NCI-H460 (cell line): ENCODE measurements around the gene HYI. TPM values are rescaled to one million over a fixed set of nuclear protein-coding genes. Genes with fewer than 3 reads are reported as not detected.

ENCODE experiments used
- DNase-seq: peaks from one replicate; pipeline ENCODE4 v3.0.0-alpha.2; 2016; ENCODE audit warnings: low read depth; ENCODE audit errors: extremely low read depth
- total RNA-seq: library from RNA; depleted of rRNA; stranded (reverse); fragments of >200 nt; shearing (Covaris generic); gene quantifications from 2 replicates; pipeline ENCODE4 v1.2.3, GENCODE V29; 2014

The HYI gene
- total RNA-seq, 1 experiment from 2014 or later, result 15.1 TPM

DNA sequence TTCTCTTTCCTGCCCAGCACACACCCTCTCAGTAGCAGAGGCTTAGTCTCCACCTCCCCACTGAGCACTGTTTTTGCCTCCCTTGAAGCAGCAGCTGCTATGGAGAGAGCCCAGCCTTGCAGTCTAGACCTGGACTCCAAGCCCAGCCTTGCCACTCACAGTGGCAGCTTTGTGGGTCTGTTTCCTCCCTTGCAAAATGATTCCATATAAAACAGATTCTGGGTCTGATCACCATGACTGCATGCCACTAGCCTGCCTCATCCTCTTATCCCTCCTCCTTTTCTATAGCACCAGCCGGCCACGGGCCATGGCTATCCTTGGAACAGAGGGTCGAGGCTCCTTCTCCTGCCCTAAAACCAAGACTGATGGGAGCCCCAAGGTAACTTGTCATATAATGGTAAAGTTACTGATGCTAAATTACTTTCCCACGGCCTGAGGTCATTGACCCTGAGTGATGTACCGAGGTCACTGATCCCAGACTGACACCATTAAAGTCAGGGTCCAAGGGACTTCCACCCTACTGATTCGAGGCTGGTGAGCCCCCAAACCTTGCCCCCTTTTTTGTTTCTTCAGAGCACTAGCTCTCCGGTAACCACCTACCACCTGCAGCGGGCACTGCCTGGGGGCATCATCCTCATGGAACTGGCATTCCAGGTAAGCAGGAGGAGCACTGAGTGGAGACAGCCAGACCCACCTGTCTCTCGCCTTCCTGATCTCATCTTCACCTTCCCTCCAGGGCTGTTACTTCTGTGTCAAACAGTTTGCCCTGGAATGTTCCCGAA, 7.9 kb downstream of the HYI start:
- no peak for DNase-seq

DNA sequence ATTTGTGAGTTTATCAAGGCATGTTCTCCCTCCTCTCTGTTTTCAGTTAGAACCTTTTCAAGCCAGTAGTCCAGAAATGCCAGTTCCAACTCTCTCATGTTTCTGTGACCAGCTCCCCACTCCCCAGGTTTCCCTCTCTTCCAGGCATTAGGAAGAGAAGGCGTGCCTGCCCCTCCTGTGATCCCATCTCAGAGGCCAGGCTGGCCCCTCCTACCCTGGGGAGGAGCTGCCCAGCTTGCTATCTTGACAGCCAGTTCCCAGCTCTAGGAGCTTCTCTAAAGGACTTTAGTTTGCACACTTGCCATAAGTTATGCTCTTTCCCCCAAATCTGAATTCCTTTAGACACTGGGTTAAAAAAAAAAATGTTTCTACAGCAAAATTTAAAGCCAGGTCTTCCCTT, 8.9 kb downstream of the HYI start:
- no peak for DNase-seq

DNA sequence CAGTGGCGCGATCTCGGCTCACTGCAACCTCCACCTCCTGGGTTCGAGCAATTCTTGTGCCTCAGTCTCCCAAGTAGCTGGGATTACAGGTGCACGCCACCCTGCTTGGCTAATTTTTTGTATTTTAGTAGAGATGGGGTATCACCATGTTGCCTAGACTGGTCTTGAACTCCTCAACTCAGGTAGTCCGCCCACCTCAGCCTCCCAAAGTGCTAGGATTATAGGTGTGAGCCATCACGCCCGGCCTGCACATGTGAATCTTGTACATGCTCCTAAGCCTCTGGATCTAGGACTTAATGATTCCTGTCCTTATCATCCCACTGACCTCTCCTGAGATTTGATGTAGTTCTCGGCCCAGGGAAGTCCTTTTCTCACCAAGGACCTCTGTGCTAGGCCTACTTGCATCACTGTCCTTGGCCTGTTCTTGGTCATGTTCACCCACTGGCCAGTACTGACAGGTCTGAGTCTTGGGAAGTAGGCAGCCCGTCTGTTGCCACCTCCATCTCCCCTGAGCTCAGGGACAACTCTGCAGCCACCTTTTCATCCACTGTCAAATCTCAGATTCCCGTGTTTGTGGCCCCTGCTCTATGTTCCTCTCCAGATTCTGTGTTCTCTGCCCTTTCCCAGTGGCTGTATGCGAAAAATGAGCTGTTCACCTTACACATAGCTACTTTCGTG, 9.4 kb downstream of the HYI start:
- DNase-seq, result no peak

DNA sequence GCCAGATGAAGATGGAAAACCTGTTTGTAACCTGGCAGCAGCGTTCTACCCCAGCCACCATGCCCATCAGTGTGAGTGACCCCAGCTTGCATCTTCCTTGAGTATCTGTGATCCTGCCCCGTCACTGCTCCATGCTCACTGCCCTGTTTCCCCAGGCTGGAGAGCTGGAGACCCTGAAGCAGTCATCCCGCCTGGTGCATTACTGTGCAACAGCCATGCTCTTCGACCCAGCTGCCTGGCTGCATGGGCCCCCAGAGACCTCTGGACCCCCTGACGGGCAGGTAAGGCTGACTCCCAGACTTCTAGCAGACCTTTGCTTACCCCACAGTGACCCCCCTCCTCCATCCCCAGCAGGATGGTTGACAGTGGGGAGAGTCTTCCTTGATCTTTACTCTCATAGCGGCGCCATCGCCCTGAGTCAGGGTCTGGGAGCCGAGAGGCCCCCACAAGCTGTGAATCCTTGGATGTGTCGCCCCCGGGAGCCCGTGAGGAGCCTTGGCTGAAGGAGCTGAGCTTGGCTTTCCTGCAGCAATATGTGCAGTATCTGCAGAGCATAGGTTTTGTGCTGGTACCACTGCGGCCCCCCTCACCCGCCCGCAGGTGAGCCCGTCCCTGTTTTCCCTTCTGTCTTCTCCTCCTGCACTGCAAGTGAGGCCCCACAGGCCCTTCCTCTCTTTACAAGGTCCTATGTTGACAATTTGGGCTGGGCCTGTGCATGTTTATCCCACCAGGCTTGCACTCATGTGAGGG, 10.4 kb downstream of the HYI start:
- DNase-seq, result no peak

DNA sequence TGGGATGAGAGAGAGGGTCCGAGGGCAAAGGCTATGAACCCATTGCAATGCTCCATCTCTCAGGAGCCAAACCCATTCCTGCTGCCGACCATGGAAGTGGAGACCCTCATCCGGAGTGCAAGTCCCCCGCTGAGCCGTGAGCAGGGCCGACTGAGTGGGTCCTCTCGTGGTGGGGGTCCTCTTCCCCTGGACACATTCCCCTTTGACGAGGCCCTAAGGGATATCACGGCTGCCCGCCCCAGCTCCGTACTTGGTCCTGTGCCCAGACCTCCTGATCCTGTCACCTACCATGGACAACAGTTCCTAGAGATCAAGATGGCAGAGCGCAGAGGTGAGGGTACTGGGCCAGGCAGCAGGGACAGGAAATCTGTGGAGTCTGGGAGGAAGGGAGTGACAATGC, 11.0 kb downstream of the HYI start:
- DNase-seq, result no peak

DNA sequence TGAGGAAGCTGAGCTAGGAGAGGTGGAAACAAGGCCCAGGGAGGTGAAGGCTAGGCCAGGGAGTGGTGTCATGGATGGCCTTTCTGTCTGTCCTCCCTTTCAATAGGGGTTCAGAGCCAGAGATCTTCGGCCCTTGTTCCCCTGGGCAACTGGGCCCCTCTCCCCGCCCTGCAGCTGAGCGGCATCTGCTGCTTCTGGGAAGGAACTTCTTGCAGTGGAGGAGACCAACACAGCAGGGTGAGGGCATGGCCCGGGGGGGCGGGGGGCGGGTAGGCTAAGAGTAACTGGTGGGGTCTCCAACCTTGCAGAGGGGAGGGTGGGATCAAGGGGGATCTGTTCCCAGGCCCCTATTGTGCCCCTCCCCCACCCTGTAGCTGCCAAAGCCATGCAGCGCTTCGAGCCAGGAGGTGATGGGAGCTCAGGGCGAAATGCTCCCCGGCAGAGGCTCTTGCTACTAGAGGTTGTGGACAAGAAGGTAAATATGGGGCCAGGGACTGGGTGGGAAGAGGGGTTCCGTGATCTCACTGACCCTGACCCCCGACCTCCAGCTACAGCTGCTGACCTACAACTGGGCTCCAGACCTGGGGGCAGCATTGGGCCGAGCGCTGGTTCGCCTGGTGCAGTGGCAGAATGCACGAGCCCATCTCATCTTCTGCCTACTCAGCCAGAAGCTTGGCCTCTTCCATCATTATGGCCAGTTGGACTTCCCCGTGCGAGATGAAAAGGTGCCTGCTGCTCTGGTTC, 11.7 kb downstream of the HYI start:
- DNase-seq, result no peak

DNA sequence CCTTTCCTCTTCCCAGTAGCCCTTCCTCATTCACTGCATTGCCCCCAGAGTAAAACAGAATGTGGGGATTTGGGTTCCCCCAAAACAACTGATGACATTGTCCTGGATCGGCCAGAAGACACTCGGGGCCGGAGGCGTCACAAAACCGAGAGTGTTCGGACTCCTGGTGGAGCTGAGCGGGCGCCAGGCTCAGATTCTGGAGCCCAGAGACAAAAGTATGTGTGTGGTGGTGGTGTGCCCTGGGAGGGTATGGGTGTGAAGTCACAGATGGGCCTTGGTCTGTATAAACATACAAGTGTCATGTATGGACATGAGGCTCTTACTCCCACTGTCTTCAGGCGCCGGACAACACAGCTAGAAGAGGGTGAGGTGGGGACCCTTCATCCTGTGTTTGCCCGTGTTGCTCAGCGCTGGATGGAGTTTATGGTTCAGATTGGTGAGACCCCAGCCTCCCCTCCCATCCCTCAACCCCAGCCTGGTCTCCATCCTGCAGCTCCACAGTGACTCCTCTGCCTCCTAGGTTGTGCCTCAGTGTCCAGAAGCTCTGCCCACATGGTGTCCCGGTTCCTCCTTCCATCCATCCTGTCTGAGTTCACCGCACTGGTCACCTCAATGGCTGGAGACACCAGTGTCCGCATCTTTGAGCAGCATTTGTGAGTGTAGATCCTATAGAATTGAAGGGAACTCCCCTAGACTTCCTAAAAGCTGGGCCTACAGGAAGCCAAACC, 12.4 kb downstream of the HYI start:
- DNase-seq, result no peak

DNA sequence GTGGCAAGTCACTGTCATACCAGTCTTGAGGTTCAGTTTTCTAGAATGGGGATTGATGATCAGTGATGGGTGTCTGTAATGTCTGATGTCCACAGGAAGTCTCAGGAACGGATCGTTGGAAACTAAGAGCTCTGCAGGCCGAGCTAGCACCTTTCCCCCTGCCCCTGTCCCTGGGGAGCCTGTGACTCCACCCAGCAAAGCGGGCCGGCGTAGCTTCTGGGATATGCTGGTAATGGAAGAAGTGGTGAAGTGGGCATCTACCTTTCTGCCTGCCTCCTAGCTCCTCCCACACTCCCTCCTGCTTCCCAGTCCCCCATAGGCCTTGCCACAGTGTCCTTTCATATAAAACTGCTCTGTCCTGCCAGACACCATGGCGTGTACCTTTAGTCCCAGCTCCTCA, 13.4 kb downstream of the HYI start:
- no peak for DNase-seq

DNA sequence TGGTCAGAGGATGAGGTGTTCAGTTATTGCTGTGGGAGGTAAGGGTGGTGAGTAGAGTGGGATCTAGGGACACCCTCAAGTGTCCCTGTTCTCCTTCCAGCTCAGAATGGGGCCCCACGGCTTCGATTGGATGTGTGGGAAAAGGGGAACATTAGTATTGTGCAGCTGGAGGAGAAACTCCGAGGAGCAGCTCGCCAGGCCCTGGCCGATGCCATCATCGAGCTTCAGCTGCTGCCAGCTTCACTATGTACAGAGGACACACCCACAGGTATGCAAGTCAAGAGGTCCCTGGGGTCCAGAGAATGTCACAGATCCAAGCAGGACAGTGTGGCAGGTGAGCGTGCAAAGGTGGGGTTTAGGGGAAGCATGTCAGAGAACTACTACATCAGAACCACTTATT, 13.9 kb downstream of the HYI start:
- DNase-seq, result no peak

DNA sequence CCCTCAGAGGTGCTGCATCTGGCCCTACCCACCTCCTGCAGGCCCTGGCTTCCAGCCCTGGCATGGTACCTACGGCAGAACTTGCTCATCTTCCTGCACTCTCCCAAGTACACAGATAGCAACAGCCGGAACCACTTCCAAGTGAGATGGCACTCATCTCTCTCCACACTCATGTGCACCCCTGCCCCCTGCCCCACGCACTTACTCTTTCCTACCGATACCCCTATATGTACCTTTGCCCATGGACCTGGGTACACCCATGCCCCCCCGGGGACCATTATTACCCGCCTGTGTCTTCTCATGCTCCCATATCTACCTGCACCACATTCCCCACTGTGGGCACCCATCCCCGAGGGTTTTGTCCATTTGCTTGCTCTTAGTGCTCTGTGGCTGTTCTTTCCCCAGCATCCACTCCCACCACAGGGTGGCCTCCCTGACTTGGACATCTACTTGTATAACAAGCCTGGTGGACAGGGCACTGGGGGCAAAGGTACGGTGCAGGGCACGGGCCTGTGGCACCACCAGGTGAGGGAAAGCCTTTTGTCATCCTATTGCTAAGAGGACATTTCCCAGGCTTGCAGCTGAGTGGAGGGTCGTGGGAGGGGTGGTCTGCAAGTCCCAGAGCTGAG, 14.7 kb downstream of the HYI start:
- no peak for DNase-seq

DNA sequence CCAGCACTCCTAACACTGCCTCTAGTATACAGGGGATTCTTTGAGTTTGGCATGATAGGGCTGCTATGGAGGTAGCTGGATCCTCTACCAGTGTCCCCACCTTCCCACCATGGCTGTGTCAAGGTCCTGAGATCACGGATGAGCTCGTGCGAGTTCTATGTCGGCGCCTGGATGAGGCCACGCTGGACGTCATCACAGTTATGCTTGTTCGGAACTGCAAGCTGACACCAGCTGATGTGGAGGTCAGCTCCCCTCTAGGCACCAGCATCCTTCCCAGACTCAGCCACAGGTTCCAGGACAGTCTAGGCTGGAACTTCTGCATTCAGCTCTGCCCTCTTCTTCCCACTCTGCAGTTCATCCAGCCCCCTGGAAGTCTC, 15.2 kb downstream of the HYI start:
- DNase-seq, result no peak

DNA sequence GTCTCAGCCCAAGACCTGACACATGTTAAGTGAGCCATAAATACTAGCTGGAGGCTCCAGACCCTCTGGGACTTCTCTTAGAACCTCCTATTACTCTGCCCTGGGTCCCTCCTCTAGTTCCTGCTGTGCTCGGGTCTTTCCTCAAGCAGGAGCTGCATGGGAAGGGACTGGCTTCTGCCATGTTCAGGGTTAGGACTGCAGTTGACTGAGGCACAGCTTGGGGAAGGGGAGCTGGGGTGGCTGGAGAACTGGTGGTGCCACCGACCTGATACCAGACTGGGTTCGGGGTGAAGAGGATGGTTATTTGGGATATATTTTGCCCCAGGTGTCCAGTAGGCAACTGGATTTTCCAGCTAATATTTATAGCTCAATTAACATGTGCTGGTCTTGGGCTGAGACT, 15.7 kb downstream of the HYI start:
- DNase-seq, result no peak

DNA sequence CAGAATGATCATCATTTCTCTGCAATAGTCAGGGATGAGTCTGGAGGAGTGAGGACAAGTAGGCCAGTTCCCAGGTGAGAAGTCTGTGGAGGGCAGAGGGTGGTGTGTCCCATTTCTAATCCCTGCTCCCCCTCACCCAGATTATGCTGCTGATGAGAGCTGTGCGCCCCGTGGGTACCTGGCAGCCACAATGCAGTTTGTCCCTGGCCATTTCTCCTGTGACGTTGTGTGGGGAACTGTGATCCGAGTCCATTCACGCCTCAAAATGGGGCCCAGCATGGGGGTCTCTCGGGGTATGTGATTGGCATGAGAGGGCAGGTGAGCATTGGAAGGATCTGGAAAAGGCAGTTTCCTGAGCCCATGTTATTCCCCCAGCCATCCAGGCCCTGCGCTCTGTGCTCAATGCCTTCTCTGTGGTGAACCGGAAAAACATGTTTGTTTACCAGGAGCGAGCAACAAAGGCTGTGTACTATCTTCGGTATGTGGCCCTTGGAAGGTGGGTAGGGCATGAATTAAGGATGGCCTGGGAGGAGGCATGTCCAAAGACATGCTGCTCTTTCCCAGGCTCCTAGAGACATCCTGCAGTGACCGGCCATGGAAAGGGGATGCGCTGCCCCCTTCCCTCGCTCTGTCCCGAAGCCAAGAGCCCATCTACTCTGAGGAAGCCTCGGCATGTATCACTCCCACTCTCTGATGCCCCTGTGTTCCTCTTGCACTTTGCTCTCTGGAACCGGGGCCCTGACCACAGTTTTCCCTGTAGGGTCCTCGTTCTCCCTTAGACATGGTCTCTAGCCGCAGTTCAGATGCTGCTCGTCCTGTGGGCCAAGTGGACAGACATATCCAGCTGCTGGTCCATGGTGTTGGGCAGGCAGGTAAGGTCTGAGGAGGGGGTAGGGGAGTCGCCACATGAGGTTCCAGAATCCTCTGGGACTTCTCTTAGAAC, 16.4 kb downstream of the HYI start:
- DNase-seq, result no peak

DNA sequence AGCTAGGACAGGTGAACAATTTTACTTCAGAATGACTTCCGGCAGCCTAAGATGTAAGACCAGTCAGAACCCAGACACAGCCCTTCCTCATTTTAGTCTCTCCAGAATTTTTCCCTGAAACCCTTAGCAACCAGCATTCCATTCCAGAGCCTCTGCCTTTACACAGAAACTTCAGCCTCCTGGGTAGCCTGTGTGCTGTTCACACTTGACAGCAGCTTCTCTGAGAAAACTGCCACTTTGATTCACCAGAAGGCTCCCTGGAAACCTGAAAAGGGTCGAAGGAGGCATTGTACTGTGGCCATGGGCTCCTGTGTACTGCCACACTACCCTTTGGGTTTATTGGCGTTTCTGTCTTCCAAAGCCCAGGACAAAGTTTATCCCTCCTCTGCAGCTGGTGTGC, 17.4 kb downstream of the HYI start:
- DNase-seq, result no peak

DNA sequence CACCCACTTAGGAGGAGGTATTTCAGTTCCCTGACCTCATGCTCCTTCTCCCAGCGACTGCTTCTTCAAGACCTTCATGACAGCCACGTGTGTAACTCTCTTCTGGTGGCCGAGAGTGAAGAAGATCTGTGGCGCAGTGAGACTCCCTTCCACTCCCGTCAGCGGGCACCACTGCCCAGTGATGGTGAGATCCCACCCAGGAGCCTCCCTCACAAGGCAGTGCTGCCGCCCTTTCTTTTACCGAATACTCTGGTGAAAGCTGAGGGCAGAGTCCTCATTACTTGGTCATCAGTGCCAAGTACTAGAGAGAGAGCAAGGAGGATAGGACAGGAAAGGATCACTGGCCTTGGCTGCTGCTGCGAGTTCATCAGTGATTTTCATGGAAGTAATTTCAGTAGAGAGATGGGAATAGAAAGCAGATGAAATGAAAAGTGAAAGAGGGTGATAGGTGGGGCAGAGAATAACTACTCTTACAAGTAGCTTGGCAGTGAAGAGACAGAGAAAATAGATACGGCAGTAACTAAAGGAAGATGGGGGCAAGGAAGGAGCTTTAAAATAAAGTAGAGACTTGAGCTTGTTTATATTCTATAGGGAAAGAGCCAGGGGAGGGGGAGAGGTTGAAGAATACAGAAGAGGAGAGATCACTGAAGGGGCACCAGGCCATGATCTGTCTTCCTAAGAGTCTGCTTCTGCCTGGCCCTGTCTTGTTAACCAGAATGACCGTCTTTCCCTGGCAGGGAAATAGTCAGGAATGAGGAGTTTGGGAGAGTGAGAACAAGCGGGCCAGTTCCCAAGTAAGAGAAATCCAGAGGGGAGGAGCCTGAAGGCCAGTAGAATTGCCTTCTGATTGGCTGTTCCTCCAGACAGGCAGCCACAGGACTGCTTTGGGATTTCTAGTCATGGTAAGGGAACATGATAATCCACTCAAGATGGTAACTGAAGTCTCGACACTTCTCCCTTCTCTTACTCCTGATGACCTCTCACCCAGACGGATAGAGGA, 18.3 kb downstream of the HYI start:
- no peak for DNase-seq

DNA sequence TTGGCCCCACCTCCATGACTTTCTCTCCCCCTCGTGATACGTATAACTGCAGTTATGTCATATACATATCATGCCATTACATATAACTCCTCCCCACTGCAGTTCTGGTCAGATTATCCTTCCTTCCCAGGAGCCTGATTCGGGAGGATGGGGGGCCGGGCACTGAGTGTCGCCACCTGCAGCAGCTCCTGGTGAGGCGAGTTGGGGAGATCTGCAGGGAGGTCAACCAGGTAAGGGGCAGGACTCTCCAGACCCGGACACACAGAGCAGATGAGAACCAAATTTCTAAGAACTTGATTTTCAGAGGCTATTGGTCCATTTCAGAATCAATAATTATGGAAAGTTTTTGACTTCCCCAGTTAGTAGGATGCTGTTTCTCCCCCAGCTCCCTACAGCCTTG, 19.5 kb downstream of the HYI start:
- DNase-seq, result no peak

DNA sequence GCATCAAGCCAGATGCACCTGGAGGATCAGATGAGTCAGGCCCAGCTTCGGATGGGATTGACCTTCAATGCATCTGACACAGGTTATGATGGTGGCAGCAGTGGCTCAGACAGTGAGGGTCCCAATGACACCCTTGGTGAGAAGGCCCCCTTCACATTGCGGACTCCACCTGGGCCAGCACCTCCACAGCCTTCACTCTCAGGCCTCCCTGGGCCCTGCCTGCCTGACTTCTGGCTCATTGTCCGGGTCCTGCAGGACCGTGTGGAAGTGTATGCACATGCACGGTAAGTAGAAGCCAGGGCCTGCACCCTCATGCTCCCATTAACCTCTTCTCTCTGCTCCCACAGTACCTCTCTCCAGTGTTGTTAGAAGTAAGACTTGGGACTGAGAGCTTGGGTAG, 20.8 kb downstream of the HYI start:
- no peak for DNase-seq
